Panc1 (cell line): ENCODE results near the gene RSPH1. TPM values are rescaled to one million over a fixed set of nuclear protein-coding genes. Genes with fewer than 3 reads are reported as not detected.

ENCODE experiments used
- ATAC-seq: fragments of 200-7000 bp; cut with Tn5 transposase; 2 replicates; pipeline ENCODE4 v1.9.1; 2020; ENCODE audit warnings: mild to moderate bottlenecking, moderate library complexity
- BruUV-seq: library from RNA; stranded (reverse); fragments of 400-500 nt; replicated peaks from 2 replicates; lab custom pipeline; 2021; lab: Mats Ljungman, UMichigan
- CTCF ChIA-PET: fragments of 300-600 bp; sonication (Branson Sonifier 250); formaldehyde crosslinking; loops from one replicate; lab custom pipeline; 2022; ENCODE audit warnings: antibody characterized with exemption; lab: Charles Lee
- POLR2A ChIA-PET: fragments of 300-600 bp; sonication (Branson Sonifier 250); formaldehyde crosslinking; loops from one replicate; lab custom pipeline; 2022; ENCODE audit warnings: antibody characterized with exemption; lab: Charles Lee
- DNase-seq: peaks from one replicate; pipeline ENCODE4 v3.0.0-alpha.2; 2010; ENCODE audit warnings: low read depth, low spot score
- H3K27ac ChIP-seq: 2 replicates; pipeline ENCODE4 v1.5.1; 2011; ENCODE audit warnings: mild to moderate bottlenecking, low read length, inconsistent platforms
- H3K27me3 ChIP-seq: fragments of 200-500 bp; sonication (Bioruptor generic); 2 replicates; pipeline ENCODE4 v1.6.0; 2014; ENCODE audit warnings: low read length, inconsistent platforms; ENCODE audit not compliant: control insufficient read depth, insufficient read depth
- H3K36me3 ChIP-seq: fragments of 200-500 bp; sonication (Bioruptor generic); 2 replicates; pipeline ENCODE4 v1.5.1; 2014; ENCODE audit warnings: inconsistent platforms, mild to moderate bottlenecking, low read length, moderate library complexity; ENCODE audit not compliant: control insufficient read depth, insufficient read depth
- H3K4me1 ChIP-seq: 2 replicates; pipeline ENCODE4 v1.5.1; 2011; ENCODE audit warnings: inconsistent platforms, mild to moderate bottlenecking, low read length, moderate library complexity; ENCODE audit not compliant: control insufficient read depth, insufficient read depth
- H3K4me3 ChIP-seq, 2 experiments: 2 replicates each; pipeline ENCODE4 v1.5.1; 2011 to 2012; ENCODE audit warnings: low read depth in 2 of 2, low read length in 2 of 2, mild to moderate bottlenecking in 2 of 2, inconsistent platforms in 1 of 2, moderate library complexity in 1 of 2
- H3K9me3 ChIP-seq: fragments of 200-500 bp; sonication (Bioruptor generic); 2 replicates; pipeline ENCODE4 v1.5.1; 2014; ENCODE audit warnings: low read depth, mild to moderate bottlenecking, inconsistent platforms, low read length, moderate library complexity; ENCODE audit not compliant: control insufficient read depth, insufficient read depth
- POLR2AphosphoS5 ChIP-seq: IDR thresholded peaks from 2 replicates; pipeline ENCODE4 v1.6.1; 2012; ENCODE audit warnings: mild to moderate bottlenecking, low read depth, low read length, moderate library complexity
- SIN3A ChIP-seq: IDR thresholded peaks from 2 replicates; pipeline ENCODE4 v1.6.1; 2012; ENCODE audit warnings: low read depth, mild to moderate bottlenecking, low read length, moderate library complexity, borderline replicate concordance; ENCODE audit not compliant: insufficient read depth
- TCF7L2 ChIP-seq: IDR thresholded peaks from 2 replicates; pipeline ENCODE4 v1.6.1; 2011; ENCODE audit warnings: mild to moderate bottlenecking, low read depth, low read length, inconsistent platforms
- in situ Hi-C: cut with HindIII; loops from 2 replicates; pipeline ENCODE4 v1.10.0; 2016; ENCODE audit warnings: low sequenced_read_pairs, low pct_unique_long_range_greater_than_20kb
- intact Hi-C: fragments of 100-400 bp; cut with micrococcal nuclease; formaldehyde crosslinking; loops from one replicate; pipeline ENCODE4 v1.10.0; 2022; ENCODE audit not compliant: unreplicated experiment
- total RNA-seq: library from RNA; stranded (reverse); gene quantifications from one replicate; pipeline ENCODE4 v1.2.1, GENCODE V29; 2021; ENCODE audit not compliant: unreplicated experiment
- TF ChIP-seq, protein P1 (sequence below), 2 experiments: IDR thresholded peaks; 2 replicates each; pipeline ENCODE4 v1.6.1; 2011 to 2012; ENCODE audit warnings: low read depth in 2 of 2, control low read depth in 1 of 2, low read length in 1 of 2, mild to moderate bottlenecking in 1 of 2, moderate library complexity in 1 of 2; ENCODE audit not compliant: insufficient read depth in 1 of 2
- TF ChIP-seq, protein P2 (sequence below): fragments of 450-650 bp; IDR thresholded peaks from 2 replicates; pipeline ENCODE4 v1.5.1; 2017; ENCODE audit warnings: mild to moderate bottlenecking

Gene RSPH1
- total RNA-seq, 1 experiment from 2014 or later, result 0.46 TPM

DNA sequence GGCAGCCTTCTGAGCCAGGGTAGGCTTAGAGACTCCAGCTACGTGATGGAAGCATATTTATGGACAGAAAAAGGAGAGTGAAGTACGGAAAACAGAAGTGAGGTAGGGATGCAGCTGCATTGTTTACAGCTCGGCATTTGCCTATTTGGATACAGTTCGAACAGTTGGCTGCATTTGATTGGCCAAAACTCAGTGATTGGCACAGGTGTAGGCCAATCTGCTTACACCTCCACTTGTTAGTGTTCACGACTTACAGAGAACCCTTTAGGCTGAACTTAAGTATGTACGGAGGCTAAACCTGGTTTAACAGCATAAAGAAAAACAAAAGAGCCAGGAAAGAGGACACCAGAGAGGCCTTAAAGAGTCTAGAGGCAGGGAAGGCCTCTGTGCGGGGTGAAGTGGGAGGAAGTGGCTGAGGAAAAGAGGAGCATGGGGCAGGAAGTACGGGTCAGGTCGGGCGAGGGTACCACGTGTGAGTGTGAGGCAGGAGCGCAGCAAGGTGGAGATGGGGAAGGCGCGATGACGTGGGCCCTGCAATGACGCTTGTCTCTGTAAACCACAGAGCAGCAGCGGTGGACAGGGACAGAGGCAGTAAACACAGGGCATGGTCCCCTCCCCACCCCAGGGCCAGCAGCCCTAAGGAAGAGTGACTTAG, 32.0 kb downstream of the RSPH1 start:
- Histone ChIP-seq H3K36me3 (no peaks in the 10 kb centered on the region), H3K9me3 (no peaks in the 10 kb centered on the region), H3K27ac (no peak overlapping the region), H3K4me1 (no peaks in the 10 kb centered on the region), H3K4me3 (no peak overlapping the region), H3K27me3 (no peaks in the 10 kb centered on the region)
- TF ChIP-seq POLR2AphosphoS5, result no peak
- TF ChIP-seq, protein P1, sequence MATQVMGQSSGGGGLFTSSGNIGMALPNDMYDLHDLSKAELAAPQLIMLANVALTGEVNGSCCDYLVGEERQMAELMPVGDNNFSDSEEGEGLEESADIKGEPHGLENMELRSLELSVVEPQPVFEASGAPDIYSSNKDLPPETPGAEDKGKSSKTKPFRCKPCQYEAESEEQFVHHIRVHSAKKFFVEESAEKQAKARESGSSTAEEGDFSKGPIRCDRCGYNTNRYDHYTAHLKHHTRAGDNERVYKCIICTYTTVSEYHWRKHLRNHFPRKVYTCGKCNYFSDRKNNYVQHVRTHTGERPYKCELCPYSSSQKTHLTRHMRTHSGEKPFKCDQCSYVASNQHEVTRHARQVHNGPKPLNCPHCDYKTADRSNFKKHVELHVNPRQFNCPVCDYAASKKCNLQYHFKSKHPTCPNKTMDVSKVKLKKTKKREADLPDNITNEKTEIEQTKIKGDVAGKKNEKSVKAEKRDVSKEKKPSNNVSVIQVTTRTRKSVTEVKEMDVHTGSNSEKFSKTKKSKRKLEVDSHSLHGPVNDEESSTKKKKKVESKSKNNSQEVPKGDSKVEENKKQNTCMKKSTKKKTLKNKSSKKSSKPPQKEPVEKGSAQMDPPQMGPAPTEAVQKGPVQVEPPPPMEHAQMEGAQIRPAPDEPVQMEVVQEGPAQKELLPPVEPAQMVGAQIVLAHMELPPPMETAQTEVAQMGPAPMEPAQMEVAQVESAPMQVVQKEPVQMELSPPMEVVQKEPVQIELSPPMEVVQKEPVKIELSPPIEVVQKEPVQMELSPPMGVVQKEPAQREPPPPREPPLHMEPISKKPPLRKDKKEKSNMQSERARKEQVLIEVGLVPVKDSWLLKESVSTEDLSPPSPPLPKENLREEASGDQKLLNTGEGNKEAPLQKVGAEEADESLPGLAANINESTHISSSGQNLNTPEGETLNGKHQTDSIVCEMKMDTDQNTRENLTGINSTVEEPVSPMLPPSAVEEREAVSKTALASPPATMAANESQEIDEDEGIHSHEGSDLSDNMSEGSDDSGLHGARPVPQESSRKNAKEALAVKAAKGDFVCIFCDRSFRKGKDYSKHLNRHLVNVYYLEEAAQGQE (IDR thresholded peaks at IDR 0.05; ENCODE audit: insufficient read depth in 1 of 2, low read depth in 2 of 2, low read length in 1 of 2), result no peak
- TF ChIP-seq TCF7L2, result no peak
- TF ChIP-seq, protein P2, sequence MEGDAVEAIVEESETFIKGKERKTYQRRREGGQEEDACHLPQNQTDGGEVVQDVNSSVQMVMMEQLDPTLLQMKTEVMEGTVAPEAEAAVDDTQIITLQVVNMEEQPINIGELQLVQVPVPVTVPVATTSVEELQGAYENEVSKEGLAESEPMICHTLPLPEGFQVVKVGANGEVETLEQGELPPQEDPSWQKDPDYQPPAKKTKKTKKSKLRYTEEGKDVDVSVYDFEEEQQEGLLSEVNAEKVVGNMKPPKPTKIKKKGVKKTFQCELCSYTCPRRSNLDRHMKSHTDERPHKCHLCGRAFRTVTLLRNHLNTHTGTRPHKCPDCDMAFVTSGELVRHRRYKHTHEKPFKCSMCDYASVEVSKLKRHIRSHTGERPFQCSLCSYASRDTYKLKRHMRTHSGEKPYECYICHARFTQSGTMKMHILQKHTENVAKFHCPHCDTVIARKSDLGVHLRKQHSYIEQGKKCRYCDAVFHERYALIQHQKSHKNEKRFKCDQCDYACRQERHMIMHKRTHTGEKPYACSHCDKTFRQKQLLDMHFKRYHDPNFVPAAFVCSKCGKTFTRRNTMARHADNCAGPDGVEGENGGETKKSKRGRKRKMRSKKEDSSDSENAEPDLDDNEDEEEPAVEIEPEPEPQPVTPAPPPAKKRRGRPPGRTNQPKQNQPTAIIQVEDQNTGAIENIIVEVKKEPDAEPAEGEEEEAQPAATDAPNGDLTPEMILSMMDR, result no peak
- TF ChIP-seq SIN3A, result no peak
- in situ Hi-C loops, result no loop called here
- no peak; the same call in 1 of the 2 replicates for ATAC-seq
- no TSS peak for BruUV-seq
- DNase-seq, result no peak
- ChIA-PET POLR2A (no interaction called here), CTCF (no interaction called here)
- intact Hi-C loops, result no loop called here

DNA sequence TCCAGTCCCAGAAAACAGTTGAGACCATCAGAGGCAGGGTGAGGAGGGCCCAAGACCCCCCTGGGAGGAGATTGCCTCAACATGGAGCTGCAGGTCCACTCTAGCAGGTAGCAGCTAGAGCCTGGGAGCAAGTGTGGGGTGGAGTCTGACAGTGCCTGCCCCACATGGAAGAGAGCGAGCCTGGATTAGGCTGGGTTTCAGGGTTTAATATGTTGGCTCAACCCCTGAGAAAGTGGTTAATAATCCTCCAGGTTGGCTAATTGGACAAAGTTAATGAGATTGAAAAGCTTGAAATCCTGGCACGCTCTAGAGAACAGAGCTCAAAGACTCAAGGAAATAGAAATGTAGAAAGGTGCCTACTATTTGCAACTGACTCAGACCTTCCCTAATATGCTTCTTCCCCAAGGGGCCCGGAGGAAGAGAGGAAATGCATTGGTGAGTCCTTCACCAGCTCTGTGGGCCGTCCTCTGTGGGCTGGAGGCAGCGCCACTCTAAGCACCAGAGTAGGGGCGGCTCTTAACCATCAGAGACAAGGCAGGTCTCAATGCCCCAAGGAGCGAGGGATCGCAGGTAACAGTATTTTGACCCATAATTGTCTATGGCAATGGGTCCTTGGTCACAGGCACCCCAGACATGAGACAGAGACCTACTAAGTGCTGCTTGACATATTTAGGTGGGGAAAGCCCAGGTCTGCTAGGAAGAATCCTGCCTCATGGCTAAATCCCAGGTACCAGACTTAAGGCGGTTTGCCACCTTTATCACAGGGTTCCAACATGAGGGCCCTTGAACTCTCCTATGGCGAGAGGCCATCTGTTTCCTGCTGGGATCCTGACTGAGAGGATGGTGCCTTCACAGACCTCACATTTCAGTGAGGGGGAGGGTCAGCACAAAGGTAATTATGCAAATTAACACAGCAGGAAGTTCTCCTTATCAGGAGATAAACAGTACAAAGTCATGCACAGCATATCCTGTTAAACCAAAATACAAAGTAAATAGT, 33.8 kb downstream of the RSPH1 start:
- ATAC-seq, result no peak
- Histone ChIP-seq H3K9me3 (no peaks in the 10 kb centered on the region), H3K27ac (no peak overlapping the region), H3K36me3 (no peaks in the 10 kb centered on the region), H3K4me3 (no peak overlapping the region), H3K4me1 (no peaks in the 10 kb centered on the region), H3K27me3 (no peaks in the 10 kb centered on the region)
- POLR2A ChIA-PET, result no interaction called here
- CTCF ChIA-PET, result no interaction called here
- in situ Hi-C loops (no loop called here), intact Hi-C loops (no loop called here)
- no peak for TF ChIP-seq SIN3A
- TF ChIP-seq POLR2AphosphoS5, result no peak
- TF ChIP-seq, protein P2, result no peak
- no peak for TF ChIP-seq TCF7L2
- TF ChIP-seq, protein P1 (IDR thresholded peaks at IDR 0.05; ENCODE audit: insufficient read depth in 1 of 2, low read depth in 2 of 2, low read length in 1 of 2), result no peak
- BruUV-seq, result no TSS peak
- no peak for DNase-seq
